GM23248 (cell line): ENCODE data around the gene C14orf93. TPM values are rescaled to one million over a fixed set of nuclear protein-coding genes. Genes with fewer than 3 reads are reported as not detected.
A peak's percentile ranks its signal among the peaks of the same experiment; 100 is the strongest.

Experiments
- DNase-seq: peaks from one replicate; pipeline ENCODE4 v3.0.0-alpha.2; 2015
- H2AFZ ChIP-seq: fragments of 200-600 bp; sonication (generic); 2 replicates; pipeline ENCODE4 v1.6.1; 2016; ENCODE audit warnings: antibody characterized with exemption
- H3F3A ChIP-seq: fragments of 200-600 bp; sonication (generic); 2 replicates; pipeline ENCODE4 v1.6.1; 2016; ENCODE audit warnings: mild to moderate bottlenecking, antibody characterized with exemption, mixed run types; ENCODE audit not compliant: insufficient read depth
- H3K27ac ChIP-seq: fragments of 200-600 bp; sonication (generic); 2 replicates; pipeline ENCODE4 v1.5.1; 2016; ENCODE audit warnings: mild to moderate bottlenecking
- H3K27me3 ChIP-seq: fragments of 200-600 bp; sonication (generic); replicated peaks from 2 replicates; pipeline ENCODE4 v1.6.1; 2016; ENCODE audit warnings: mild to moderate bottlenecking; ENCODE audit not compliant: insufficient read depth
- H3K36me3 ChIP-seq: fragments of 200-600 bp; sonication (generic); 2 replicates; pipeline ENCODE4 v1.6.1; 2016; ENCODE audit warnings: low read depth, mild to moderate bottlenecking
- H3K4me1 ChIP-seq: fragments of 200-600 bp; sonication (generic); 2 replicates; pipeline ENCODE4 v1.6.1; 2016; ENCODE audit warnings: mild to moderate bottlenecking; ENCODE audit not compliant: insufficient read depth
- H3K4me2 ChIP-seq: fragments of 200-600 bp; sonication (generic); one replicate; pipeline ENCODE4 v1.6.1; 2016; ENCODE audit warnings: mild to moderate bottlenecking; ENCODE audit not compliant: unreplicated experiment
- H3K4me3 ChIP-seq: fragments of 200-600 bp; sonication (generic); 2 replicates; pipeline ENCODE4 v1.5.1; 2016; ENCODE audit warnings: mild to moderate bottlenecking
- H3K79me2 ChIP-seq: fragments of 200-600 bp; sonication (generic); 2 replicates; pipeline ENCODE4 v1.6.1; 2016; ENCODE audit warnings: mild to moderate bottlenecking; ENCODE audit not compliant: insufficient read depth
- H3K9ac ChIP-seq: fragments of 200-600 bp; sonication (generic); 2 replicates; pipeline ENCODE4 v1.6.1; 2016; ENCODE audit warnings: mild to moderate bottlenecking
- H3K9me2 ChIP-seq: fragments of 200-600 bp; sonication (generic); 2 replicates; pipeline ENCODE4 v1.6.1; 2016; ENCODE audit warnings: mixed run types, mild to moderate bottlenecking, moderate library complexity; ENCODE audit not compliant: insufficient read depth
- H3K9me3 ChIP-seq: fragments of 200-600 bp; sonication (generic); one replicate; pipeline ENCODE4 v1.6.1; 2017; ENCODE audit warnings: low read depth
- H4K20me1 ChIP-seq: fragments of 200-600 bp; sonication (generic); 2 replicates; pipeline ENCODE4 v1.6.0; 2016; ENCODE audit not compliant: insufficient read depth
- EZH2 ChIP-seq: fragments of 200-600 bp; sonication (generic); IDR thresholded peaks from 2 replicates; pipeline ENCODE4 v1.6.1; 2018; ENCODE audit warnings: antibody characterized with exemption, mild to moderate bottlenecking; ENCODE audit not compliant: insufficient read depth, poor library complexity, severe bottlenecking
- EZH2phosphoT487 ChIP-seq: fragments of 200-600 bp; sonication (generic); IDR thresholded peaks from 2 replicates; pipeline ENCODE4 v1.6.1; 2018; ENCODE audit warnings: antibody characterized with exemption, moderate library complexity, mild to moderate bottlenecking, low read depth; ENCODE audit not compliant: insufficient read depth
- WGBS, 2 experiments: methylation state at CpG; one replicate each; pipeline ENCODE4 v1.1.6; 2015 to 2017; ENCODE audit warnings: low lambda C conversion rate in 2 of 2, low coverage in 1 of 2; ENCODE audit errors: missing lambda C conversion rate in 2 of 2; 5-methylcytosine and 5-hydroxymethylcytosine counted together
- in situ Hi-C: fragments of 300-500 bp; cut with MboI; formaldehyde crosslinking; loops from 2 replicates; pipeline ENCODE4 v1.15.0; 2020
- polyA plus RNA-seq: library from polyadenylated mRNA; unstranded; fragments of >200 nt; fragmentation: Nextera tagmentation; extraction: Ambion mirVana; gene quantifications from 2 replicates; pipeline ENCODE4 v1.2.1, GENCODE V29; 2016
- total RNA-seq: library from RNA; depleted of rRNA; stranded (reverse); fragments of >200 nt; shearing (Covaris generic); gene quantifications from 2 replicates; pipeline ENCODE4 v1.2.3, GENCODE V29; 2014

The C14orf93 gene
- total and polyA plus RNA-seq, 2 experiments from 2014 or later: 3.4 to 7.1 TPM

GRCh38 chr14:22976620-22977433, 33.1 kb downstream of the C14orf93 start:
- H3K27ac ChIP-seq: peak overlapping the region; percentile 51
- H3F3A ChIP-seq: peaks cover 28% of the 10 kb centered on the region
- H3K4me2 ChIP-seq: peak overlapping the region; percentile 74
- DNase-seq: peak; percentile 25
- no peak for TF ChIP-seq EZH2
- no peak for TF ChIP-seq EZH2phosphoT487
- peak overlapping the region; percentile 14; the same call in 1 of the 2 replicates for H3K9ac ChIP-seq
- H3K4me3 ChIP-seq: peak overlapping the region; percentile 75; the same call in 1 of the 2 replicates
- peaks cover 40% of the 10 kb centered on the region for H3K4me1 ChIP-seq
- H3K79me2 ChIP-seq: peaks cover 41% of the 10 kb centered on the region
- peaks cover 40% of the 10 kb centered on the region for H3K36me3 ChIP-seq
- in situ Hi-C loops: no loop called here
- no peak overlapping the region for H2AFZ ChIP-seq
- 76 to 78% methylated on average over 6 of the region's 6 CpGs for WGBS, 2 experiments
- H3K9me2 ChIP-seq: no peaks in the 10 kb centered on the region
- H3K9me3 ChIP-seq: no peaks in the 10 kb centered on the region
- no peaks in the 10 kb centered on the region for H3K27me3 ChIP-seq
- H4K20me1 ChIP-seq: no peaks in the 10 kb centered on the region; the same call in 1 of the 2 replicates

GRCh38 chr14:22974530-22975313, 35.2 kb downstream of the C14orf93 start:
- Histone ChIP-seq H3K9ac (no peak overlapping the region), H3K36me3 (peaks cover 48% of the 10 kb centered on the region), H3F3A (peaks cover 21% of the 10 kb centered on the region), H3K9me3 (no peaks in the 10 kb centered on the region), H4K20me1 (no peaks in the 10 kb centered on the region; the same call in 1 of the 2 replicates), H3K4me3 (no peak overlapping the region), H3K79me2 (peaks cover 23% of the 10 kb centered on the region), H3K9me2 (no peaks in the 10 kb centered on the region), H3K4me1 (peaks cover 34% of the 10 kb centered on the region), H3K27me3 (no peaks in the 10 kb centered on the region), H3K27ac (no peak overlapping the region), H3K4me2 (no peak overlapping the region), H2AFZ (no peak overlapping the region)
- 65 to 67% methylated on average over 9 of the region's 9 CpGs for WGBS, 2 experiments
- no peak for DNase-seq
- in situ Hi-C loops: no loop called here
- no peak for TF ChIP-seq EZH2
- TF ChIP-seq EZH2phosphoT487: no peak

GRCh38 chr14:22973217-22974032, 36.5 kb downstream of the C14orf93 start:
- H3K36me3 ChIP-seq: peaks cover 48% of the 10 kb centered on the region
- no peak overlapping the region for H3K27ac ChIP-seq
- peaks cover 21% of the 10 kb centered on the region for H3K4me1 ChIP-seq
- H4K20me1 ChIP-seq: no peaks in the 10 kb centered on the region; the same call in 1 of the 2 replicates
- DNase-seq: peak; percentile 69
- H3K79me2 ChIP-seq: peaks cover 13% of the 10 kb centered on the region
- WGBS, 2 experiments: 93 to 97% methylated on average over 6 of the region's 6 CpGs
- no peak overlapping the region for H3K4me2 ChIP-seq
- H3K9ac ChIP-seq: no peak overlapping the region
- no peak overlapping the region for H3K4me3 ChIP-seq
- H3K9me3 ChIP-seq: no peaks in the 10 kb centered on the region
- H3F3A ChIP-seq: peaks cover 12% of the 10 kb centered on the region
- TF ChIP-seq EZH2phosphoT487: no peak
- TF ChIP-seq EZH2: no peak
- in situ Hi-C loops: no loop called here
- no peaks in the 10 kb centered on the region for H3K27me3 ChIP-seq
- no peak overlapping the region for H2AFZ ChIP-seq
- no peaks in the 10 kb centered on the region for H3K9me2 ChIP-seq
